GM19351 (cell line): ENCODE measurements around the gene CPED1.
"Not testable (repeated sequence)": the region's sequence is repeated elsewhere in the genome, so short reads cannot be mapped to it uniquely, and the experiment has no call there.

Source experiments
- ATAC-seq: cut with Tn5 transposase; IDR thresholded peaks from one replicate; pipeline ENCODE4 v1.9.1; 2021; ENCODE audit warnings: mild to moderate bottlenecking, moderate library complexity; ENCODE audit not compliant: unreplicated experiment

CPED1 gene

DNA sequence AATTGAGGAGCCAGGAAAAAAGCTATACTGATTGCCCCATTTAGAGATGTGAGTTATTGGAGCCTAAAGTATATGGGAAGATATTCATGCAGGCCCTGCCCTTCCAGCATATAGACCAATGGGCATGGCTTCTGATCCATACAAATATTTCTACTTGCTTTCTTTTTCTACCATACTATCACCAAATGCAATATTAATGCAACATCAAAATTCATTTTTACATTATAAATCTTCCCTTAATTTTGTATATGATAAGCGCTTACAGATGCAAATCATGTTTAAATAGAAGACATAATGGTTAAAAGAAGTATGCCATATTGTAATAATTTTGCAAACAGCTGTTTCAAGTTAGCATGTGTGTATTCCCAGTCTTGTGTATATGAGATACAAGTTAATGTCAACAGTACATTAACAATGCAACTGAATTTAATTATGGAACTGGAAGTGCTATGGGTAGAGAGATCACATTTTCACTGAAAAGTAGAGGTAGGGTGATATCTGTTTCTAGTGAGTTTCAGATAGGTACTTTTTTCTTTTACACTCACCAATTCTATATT, 315.7 kb downstream of the CPED1 start:
- ATAC-seq = no peak

DNA sequence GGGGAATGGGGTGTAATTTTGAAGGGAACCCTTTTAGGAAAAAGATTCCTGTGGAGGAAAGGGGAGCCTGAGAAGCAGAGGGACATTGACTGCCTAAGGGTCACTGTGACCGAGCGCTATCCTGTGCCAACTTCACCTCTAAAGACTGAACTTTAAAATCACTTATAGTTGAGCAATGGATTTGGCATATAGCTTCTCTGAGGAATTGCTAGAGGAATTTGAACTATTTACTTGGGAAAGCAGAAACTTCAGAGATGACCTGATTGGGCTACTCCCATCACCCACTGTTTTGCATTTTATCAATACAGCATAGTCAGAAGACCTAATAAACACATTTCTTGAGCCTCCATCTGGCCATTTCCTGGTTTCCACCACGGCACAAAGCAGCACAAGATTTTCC, 316.6 kb downstream of the CPED1 start:
- no peak for ATAC-seq

DNA sequence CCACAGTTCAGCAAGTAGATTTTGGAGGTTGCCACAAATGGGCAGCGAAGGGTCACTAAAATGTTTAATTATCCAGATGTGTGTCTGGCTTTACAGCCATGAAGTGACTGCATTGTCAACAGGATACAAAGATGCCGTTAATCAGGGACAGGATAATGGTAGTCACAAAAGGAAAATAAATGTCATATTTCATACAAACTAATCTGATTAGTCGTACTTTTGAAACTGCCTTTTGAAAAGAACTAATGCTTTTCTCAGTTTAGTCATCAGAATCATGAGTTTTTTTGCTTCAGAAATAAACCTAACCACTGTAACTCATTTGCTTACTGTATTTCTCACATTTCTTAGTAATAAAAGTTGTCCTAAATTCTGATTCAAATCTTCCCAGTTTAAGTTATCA, 318.1 kb downstream of the CPED1 start:
- ATAC-seq = peak; percentile 19

DNA sequence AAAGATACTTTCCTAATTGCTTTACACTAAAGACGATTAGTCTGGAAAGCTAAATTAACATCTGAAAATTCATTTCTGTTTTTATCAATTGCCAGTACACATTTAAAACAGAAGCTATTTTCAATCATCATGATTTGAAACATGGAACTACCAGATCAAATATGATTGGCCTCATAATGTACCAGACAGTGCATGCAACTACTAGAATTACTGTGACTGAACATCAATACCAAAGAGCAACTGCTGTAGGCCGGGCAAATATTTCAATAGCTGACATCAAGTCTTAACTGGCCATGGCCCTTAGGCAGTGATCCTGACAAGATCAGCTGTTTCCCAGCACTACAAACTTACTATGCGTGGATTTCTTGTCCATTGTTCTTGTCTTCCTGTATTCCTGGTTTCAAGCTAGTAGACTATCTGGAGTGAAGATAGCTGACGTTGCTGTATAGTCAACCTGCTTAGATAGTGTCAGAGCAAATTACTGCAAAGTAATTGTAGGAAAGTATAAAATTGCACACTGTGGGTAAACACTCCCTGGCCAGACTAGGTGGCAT, 318.6 kb downstream of the CPED1 start:
- ATAC-seq = no peak

DNA sequence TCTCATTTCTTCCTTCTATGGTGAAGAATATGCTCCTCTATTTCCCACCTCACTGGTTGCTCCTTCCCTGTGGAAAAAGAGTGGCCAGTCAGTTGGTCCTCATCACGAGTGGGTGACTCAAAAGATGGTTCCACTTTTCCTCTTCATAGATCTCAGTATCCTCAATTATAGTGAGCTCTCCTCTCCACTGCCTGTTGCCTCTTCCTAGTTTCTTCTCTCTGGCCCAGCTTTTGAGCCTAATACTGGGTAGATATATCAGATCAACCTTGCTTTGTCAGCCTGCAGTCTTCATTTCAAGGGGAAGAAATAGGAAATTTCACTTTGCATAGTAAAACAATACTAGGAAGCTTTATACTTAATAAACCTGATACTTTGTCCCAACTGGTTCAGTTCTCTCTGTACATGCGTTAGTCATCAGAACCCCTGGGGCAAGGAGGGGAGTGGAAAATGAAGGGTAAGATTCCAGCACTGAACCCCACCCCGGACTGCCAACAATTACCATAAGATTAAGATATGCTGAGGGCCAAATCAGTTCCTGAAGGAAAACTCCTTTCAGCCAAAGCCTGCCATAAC, 324.8 kb downstream of the CPED1 start:
- ATAC-seq = no peak

DNA sequence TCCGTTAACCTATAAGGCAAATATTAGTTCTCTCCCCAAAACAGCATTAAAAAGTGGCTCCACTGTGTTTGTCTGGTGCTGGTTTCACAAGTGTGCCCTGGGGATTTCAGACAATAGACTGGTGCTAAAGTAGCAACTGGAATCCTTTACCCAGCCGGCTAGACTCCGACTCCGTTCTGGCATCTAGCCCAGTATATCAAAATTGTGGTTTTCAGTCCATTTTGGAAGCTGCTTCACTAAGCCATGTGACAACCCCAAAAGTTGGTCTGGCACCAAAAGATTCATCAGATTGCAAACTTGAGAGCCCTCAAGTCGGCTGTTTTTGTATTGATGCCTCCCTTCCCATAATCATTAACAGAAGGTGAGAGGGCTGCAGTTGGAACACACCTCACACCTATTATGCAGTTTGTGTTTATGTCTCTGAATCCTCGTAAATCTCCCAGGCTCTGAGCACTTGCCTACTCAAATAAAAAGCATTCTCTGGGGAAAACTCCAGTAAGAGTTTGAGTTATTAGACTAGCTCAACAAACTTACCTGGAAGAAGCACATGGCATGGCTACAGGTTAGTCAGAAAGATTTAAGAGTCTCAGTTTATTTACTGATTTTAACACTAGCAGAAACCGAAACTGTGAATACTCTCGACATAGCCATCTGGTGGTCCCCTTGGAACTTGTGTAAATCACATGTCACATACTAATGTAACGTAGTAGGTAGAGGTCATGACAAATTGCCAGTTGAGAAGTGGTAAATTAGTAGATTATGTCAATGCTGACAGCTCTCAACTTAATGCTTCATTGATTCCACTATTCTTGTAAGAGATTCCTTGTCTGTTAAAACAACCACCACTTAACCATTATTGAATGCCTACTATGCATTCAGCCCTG, 325.5 kb downstream of the CPED1 start:
- ATAC-seq = peak; percentile 96

DNA sequence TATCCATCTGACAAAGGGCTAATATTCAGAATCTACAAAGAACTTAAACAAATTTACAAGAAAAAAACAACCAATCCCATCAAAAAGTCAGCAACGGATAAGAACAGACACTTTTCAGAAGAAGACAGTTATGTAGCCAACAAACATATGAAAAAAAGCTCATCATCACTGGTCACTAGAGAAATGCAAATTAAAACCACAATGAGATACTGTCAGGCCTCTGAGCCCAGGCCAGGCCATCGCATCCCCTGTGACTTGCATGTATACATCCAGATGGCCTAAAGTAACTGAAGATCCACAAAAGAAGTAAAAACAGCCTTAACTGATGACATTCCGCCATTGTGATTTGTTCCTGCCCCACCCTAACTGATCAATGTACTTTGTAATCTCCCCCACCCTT, 326.7 kb downstream of the CPED1 start:
- ATAC-seq = not testable (repeated sequence)

DNA sequence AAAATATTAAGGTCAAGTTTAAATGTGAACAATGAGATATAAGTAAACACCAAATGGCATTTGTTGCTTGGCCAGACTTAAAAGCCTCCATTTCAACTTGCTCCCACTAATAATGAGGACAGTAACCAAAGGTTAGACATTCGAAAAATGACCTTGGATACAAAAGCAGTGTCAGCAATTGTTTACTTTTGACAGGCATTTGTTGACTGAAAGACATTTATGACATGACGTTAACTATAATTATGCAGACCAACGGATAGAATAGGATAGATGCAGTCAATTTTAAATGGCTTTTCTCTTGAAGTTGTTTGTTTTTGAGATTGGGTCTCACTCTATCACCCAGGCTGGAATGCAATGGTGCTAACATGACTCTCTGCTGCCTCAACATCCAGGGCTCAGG, 333.9 kb downstream of the CPED1 start:
- no peak for ATAC-seq

DNA sequence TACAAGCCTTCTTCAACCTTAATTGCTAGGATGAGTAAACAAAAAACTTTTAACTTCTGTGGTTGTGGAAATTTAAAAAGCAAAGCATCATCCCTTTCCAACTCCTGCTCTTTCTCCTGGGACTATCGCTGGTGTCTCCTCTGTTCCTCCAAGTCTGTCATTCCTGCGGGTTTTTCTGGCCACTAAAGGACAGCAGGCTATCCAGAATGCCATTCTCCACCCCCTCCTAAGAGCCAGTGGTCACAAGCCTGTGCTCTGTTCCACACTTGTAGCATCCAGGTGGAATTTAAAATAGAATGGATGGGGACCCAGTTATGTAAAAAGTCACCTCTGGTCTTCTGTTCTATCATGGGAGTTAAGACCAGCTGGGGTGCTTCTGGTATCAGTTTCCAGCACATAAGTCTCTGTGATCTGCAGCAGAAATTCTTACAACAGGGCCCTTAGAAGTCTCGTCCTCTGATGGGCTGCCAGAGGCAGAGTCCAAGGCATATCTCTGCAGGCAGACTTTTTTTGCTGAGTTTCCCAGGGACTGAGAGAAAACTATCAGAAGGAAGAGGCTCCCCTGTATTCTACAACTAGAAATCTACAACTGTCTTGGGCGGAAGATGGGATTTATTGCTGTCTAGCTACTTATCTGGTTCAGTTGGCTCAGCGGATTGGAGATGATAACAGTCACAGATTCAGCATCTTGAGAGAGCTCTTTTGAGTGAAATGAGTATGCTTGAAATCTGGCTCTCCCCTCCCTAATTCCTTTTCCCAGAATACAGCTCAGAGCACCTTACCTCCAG, 335.2 kb downstream of the CPED1 start:
- no peak for ATAC-seq

DNA sequence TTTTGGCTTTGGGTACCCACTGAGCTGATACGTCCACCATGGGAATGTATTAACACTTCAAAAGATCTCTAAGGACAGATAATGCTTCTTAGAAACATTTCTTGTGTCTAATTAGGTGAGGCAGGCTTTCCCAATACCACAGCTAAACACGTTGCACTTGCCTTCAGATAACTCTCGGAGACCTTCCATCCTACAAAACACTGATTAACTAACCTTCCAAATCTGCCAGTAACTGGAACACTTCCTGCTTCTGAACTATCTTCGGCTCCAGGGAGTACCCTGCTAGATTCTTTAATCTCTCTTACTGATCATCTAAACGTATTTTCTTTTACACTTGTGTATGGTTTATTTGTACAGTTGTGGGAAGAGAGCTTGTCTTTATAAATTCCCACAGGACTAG, 339.2 kb downstream of the CPED1 start:
- ATAC-seq = no peak

DNA sequence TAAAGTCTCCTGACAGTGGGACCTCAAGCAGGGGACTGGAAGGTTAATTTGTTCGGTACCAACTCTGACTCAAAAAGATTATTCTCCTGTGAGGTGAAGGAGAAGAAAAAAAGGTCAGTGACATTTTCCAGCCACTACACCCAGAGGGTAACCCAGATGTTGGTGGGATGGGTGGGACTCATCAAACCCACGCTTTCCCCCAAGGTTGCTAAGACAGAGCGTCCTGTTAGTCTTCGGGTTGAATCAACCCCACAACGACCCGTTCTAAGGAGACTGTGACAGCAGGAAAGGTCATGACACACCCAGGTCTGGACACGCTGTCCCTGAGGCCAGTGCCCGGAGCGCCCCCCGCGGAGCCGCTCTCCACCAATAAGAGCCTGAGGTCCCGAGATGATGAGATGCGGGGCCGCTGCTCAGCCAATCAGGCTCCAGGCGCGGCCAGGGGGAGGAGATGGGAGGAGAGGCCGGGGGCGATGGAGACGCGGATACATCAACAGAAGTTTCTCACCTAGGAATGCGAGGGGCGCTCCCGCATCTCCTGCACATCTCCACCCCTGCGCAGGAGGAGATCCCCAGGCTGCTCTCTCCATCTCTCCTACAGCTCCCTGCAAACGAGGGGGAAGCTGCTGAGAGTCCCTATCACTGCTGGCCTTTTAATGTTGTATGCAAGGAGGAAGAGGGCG, 340.1 kb downstream of the CPED1 start, which contains the start of gene WNT16:
WNT16 (plus strand) TSS at position 493 of the 683 bp plus-strand sequence. CDS start 293 bp downstream, outside the sequence.
- ATAC-seq = peak; percentile 29

DNA sequence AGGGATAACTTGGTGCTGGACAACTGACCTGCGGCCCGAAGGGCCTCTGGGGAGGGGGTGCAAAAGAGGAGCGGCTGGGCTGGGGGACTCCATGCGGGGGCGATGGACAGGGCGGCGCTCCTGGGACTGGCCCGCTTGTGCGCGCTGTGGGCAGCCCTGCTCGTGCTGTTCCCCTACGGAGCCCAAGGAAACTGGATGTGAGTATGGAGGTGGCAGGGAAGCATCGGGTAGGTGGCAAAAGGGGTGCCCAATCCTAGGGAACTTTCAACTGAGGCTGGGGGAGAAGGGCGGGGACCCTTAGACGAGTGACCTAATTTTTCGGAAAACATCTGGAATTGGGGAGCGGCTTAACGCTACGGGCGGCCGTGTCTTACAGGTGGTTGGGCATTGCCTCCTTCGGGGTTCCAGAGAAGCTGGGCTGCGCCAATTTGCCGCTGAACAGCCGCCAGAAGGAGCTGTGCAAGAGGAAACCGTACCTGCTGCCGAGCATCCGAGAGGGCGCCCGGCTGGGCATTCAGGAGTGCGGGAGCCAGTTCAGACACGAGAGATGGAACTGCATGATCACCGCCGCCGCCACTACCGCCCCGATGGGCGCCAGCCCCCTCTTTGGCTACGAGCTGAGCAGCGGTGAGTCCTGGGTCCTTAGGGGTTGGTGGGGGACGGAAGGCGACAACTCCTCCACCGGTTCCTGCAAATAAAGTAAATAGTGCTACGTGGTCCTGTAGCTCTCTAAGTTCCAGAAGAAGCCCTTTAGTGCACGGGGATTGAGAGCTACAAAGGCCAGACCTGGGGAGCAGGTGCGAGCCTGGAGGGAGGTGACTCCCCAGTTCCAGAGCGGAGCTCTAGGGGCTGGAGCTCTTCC, 340.9 kb downstream of the CPED1 start:
- peak; percentile 61 for ATAC-seq

DNA sequence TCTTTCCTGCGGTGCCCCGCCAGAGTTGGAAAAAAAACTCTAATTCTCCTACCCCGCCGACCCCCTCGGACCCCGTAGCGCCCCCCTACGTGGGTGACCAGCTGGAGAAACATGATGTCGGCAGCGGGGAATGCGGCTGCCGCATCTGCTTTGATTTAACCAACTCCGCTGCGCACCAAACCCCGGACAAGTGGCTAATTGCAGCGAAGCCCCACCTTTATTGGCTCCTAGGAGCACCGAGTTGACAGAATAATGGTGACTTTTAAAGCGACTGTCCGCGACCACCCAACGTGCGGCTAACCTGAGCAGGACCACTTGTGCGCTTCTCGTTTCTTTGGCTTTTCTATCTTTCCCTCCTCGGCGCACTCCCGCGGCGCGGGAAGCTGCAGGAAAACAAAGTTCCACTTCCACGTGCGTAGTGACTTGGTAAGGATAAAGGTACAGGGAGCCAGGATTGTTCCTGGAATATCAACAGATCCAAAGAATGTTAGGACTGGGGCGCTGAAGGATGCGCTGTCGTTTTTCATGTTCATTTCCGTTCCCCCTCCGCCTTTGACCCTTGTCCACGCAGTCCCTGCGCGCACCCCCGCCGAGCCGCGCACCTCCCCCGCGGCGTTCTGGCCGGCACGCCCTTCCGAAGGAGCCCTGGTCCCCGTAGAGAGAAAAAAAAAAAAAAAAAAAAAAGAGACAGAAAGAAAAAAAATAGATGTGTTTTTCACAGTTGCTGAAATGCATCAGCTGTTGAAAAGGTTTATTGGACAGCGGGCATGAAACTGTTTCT, 341.7 kb downstream of the CPED1 start:
- ATAC-seq = peak; percentile 35

DNA sequence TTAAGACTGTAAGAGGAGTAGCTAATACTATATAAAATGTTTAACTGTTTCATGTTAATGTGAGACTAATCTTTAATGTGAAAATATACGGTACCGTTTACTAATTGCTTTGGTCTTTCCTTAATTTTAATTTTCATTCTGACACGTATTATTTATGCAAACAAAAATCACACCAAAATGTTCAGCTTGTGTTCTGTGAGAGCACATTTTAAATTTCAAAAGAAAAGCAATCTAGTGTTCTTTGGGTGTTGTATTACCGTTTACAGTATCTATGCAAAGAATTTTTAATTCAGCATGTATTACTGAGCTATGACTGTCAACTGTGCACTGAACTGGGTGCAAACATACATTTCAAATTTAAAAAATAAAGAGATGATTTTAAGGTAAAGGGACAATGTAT, 342.5 kb downstream of the CPED1 start:
- no peak for ATAC-seq

DNA sequence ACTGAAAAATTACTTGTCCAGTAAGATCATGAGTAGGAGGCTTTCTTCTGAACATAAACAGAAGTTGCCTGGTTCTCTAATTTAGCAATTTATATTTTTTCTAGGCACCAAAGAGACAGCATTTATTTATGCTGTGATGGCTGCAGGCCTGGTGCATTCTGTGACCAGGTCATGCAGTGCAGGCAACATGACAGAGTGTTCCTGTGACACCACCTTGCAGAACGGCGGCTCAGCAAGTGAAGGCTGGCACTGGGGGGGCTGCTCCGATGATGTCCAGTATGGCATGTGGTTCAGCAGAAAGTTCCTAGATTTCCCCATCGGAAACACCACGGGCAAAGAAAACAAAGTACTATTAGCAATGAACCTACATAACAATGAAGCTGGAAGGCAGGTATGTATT, 343.1 kb downstream of the CPED1 start:
- ATAC-seq = no peak

DNA sequence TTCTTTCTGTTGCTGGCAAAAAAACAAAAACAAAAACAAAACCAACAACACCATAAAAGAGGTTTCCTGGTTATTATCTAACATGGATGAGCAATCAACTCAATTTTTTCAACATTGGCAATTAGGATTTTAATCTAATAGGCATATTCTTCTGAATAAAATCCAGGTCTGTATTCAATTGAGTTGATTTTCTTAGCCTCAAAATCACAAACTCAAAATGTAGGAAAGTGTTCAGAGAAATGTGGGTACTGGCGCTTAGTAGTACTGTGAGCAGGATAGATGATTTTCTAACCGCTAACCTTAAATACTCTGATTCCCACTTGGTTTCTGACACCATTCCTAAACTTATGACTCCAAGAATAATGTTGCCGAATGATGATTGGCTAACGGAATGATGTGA, 345.9 kb downstream of the CPED1 start:
- no peak for ATAC-seq

DNA sequence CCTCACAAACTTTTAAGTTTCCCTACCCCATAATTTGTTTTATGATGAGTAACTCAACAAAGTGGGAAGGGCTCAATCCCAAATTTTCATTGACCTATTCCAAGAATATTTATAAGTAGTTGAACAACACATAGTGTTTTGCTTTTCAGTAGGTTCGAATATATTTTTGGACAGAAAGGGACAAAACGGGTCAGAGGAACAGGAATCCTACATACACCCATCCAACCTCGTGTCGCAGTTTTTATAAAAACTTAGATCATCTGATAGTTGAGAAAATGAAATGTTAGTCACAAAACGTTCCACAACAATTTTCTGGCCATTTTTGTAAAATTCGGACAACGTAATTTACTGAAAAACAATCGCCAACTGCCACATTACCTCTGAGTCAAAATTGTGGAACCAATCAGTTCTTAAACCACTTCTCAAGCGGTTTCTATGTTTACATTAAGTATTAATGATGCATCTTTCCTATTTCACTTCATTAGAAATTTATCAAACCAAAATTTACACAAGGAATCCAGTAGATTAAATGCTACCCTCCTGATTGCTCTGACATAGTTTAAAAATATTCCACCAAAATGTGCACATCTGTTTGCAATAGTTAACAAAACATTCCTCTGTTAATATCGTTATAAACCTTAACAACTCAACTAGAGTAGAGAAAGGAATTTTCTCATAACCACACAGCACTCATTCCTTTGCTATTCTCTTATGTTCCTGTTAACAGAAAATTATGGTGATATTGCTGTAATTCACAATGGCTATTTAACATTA, 346.6 kb downstream of the CPED1 start:
- ATAC-seq = no peak

DNA sequence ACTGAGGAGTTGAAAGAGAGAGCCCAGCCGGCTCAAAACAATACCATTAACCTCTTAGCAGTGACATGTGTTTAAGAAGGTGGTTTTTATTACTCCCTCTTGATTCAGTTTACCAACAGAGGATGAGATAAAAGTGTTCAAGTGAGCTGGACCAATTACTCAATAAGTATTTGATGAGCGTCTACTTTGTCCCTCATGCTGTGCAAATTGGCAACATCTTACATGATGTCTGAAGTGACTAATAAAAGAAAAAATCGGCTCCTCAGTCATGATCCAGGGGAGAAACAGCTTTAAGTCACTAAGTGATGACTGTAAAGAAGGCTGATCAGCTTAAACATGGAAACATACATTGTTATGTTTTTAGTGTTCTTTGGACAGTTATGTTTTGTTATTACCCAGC, 348.1 kb downstream of the CPED1 start:
- ATAC-seq = no peak
